Measurements from ENCODE around the gene SSH3. TPM values are rescaled to one million over a fixed set of nuclear protein-coding genes. Genes with fewer than 3 reads are reported as not detected.

The SSH3 gene, protein sequence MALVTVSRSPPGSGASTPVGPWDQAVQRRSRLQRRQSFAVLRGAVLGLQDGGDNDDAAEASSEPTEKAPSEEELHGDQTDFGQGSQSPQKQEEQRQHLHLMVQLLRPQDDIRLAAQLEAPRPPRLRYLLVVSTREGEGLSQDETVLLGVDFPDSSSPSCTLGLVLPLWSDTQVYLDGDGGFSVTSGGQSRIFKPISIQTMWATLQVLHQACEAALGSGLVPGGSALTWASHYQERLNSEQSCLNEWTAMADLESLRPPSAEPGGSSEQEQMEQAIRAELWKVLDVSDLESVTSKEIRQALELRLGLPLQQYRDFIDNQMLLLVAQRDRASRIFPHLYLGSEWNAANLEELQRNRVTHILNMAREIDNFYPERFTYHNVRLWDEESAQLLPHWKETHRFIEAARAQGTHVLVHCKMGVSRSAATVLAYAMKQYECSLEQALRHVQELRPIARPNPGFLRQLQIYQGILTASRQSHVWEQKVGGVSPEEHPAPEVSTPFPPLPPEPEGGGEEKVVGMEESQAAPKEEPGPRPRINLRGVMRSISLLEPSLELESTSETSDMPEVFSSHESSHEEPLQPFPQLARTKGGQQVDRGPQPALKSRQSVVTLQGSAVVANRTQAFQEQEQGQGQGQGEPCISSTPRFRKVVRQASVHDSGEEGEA
- total RNA-seq (2014; rRNA removed; shearing (Covaris generic)): 180 TPM in 2 replicates

GRCh38 chr11:67303132-67303834, at the start of gene SSH3:
Gene SSH3, plus strand, starts transcription at chr11:67303530. Its CDS starts 96 bp downstream, at chr11:67303626.
- peak; percentile 97 for DNase-seq (ENCODE audit: low spot score)

GRCh38 chr11:67253872-67254624, 49.3 kb upstream of the SSH3 start:
- no peak for DNase-seq (ENCODE audit: low spot score)

GRCh38 chr11:67254798-67255197, 48.5 kb upstream of the SSH3 start:
- DNase-seq (ENCODE audit: low spot score): no peak

GRCh38 chr11:67255353-67255752, 48.0 kb upstream of the SSH3 start:
- no peak for DNase-seq (ENCODE audit: low spot score)

DNA sequence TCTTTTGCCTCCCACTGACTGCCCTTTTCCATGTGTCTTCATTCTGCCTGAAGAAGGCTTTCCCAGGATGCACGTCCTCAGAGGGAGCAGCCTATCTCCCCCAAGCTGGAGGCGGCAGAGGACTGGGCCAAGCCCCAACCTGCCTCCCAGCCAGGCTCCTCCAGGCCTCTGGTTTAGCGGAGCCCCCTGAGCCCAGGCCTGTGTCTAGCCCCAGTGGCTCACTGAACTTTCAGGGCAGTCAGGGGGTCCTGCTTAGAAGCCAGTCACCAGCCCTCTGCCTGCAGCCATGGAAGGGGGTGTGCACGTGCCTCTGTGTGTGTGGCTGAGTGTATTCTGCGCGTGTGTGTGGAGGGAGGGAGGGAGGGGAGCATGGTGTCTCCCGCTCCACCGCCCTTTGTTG, 47.5 kb upstream of the SSH3 start:
- no peak for DNase-seq (ENCODE audit: low spot score)

- DNase-seq (ENCODE audit: low spot score): no peak
Measured at GRCh38 chr11:67256477-67257135, 46.7 kb upstream of the SSH3 start.

- no peak for DNase-seq (ENCODE audit: low spot score)
Measured at GRCh38 chr11:67260406-67260805, 42.9 kb upstream of the SSH3 start.

- DNase-seq (ENCODE audit: low spot score): peak; percentile 63
Measured at GRCh38 chr11:67260885-67261639, 42.3 kb upstream of the SSH3 start.

DNA sequence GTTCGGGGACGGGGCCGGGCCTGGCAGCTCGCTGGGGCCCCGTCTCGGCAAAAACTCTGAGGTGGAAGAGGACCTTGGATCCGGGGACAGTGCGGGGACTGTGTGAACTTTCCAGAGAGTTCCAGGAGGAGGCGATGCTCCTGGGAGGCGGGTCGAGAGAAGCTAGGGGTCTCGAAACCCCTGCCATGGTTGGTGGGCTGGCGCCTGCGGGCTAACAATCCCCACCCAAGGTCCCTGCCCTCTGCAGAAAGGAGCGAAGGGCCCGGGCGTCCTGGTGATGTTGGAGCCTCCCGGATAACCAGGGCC, 41.7 kb upstream of the SSH3 start:
- no peak for DNase-seq (ENCODE audit: low spot score)

DNA sequence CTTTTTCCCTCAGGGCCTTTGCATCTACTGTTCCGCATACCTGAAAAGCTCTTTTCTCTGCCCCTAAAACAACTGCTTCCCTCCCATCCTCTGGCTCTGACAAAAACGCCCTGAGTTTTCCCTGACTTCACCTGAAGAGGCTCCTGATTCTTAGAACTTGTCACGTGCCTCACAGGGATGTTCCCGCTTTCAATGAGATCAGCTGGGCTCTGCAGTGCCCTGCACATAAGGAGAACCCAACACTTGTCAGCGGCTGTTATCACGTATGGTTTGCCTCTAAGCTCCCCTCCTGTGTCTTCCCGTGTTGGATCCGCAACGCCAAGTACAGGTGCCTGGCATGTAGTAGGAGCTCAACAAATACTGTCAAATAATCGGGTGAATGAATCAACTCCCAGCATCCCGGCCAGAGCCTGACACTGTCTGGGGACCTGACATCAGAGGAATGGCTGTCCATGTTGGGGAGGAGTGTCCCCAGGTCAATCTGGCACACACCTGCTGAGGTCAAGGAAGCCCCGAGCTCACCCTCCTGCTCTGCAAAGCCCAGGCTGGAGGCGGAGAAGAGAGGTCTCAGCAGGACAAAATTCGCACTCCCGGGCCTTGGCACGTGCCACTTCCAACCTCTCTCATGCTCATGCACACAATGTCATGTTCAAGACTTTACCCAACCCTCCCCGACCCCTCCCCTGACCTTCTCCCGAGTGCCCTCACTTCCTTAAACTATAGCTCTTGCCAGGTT, 41.2 kb upstream of the SSH3 start:
- no peak for DNase-seq (ENCODE audit: low spot score)

- DNase-seq (ENCODE audit: low spot score): peak; percentile 95
Measured at GRCh38 chr11:67262731-67263675, 40.3 kb upstream of the SSH3 start.

- no peak for DNase-seq (ENCODE audit: low spot score)
Measured at GRCh38 chr11:67264260-67264659, 39.1 kb upstream of the SSH3 start.

DNA sequence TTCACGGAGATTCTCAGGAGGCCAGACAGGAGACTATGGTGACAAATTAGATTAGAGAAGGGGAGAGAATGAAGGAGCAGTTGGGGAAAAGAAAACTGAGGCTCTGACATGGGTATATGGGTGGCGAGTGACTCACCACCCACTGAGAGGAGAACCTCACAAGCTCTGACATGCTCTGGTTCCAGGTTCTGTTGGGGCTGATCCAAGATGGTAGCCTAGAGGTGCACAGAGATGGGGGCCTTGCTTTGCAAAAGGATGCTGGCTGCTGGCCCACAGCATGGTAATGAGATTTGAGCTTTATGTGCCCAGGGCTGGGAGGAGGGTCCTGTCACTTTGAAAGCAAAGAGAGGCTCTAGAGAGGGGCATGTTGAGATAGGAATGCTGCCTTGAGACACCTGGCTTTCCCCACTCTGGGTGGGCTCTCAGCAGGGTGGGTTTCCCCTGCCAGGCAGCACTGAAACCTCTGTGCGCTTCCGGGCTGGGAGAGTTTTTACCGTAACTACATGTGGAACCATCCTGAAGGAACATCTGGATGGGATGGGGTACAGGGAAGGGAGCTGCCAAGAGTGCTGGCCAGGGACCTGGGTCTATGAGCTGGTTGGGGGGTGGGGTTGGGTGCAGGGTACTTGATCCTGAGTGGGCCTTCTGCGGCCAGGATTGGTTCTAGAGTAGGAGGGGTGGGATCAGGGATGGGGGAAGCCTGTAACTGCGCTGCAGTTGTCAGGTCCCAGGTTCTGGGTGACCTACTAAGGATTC, 38.3 kb upstream of the SSH3 start:
- DNase-seq (ENCODE audit: low spot score): no peak

- peak; percentile 75 for DNase-seq (ENCODE audit: low spot score)
Measured at GRCh38 chr11:67265633-67266448, 37.5 kb upstream of the SSH3 start.

- DNase-seq (ENCODE audit: low spot score): peak; percentile 51
Measured at GRCh38 chr11:67266449-67267187, 36.7 kb upstream of the SSH3 start, which contains the start of gene GRK2. Gene GRK2, plus strand, starts transcription at chr11:67266473. Its CDS starts 227 bp downstream, at chr11:67266700.
